Astrocyte (in vitro differentiated cells and primary cell): ENCODE data around the gene CHEK1.

ENCODE experiments used
- EZH2 ChIP-seq: IDR thresholded peaks from 2 replicates; pipeline ENCODE4 v1.6.1; 2012; ENCODE audit warnings: mild to moderate bottlenecking, low read length, inconsistent platforms; ENCODE audit not compliant: insufficient read depth
- TF ChIP-seq, protein P1 (sequence below): IDR thresholded peaks from 2 replicates; pipeline ENCODE4 v1.5.1; 2011; ENCODE audit warnings: low read depth, mild to moderate bottlenecking, inconsistent platforms, low read length, moderate library complexity; ENCODE audit not compliant: insufficient read depth

DNA sequence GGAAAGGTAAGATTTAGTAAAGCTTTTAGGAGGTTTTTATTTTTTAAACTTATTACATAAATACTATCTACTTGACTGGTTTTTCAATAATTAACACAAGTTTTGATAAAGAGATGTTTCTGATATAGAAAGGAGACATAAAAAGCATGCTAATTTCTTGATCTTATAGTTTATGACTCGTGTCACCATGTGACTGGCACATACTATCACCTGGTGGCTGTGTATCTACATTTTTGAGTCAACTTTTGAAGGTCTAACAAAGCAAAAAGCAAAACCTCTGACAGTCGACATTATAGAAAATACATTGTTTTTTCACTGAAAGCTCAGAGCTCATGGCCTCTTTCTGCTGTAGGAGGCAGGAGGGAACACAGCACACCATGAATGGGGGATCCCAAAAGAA, 54.9 kb downstream of the CHEK1 start:
- TF ChIP-seq, protein P1, sequence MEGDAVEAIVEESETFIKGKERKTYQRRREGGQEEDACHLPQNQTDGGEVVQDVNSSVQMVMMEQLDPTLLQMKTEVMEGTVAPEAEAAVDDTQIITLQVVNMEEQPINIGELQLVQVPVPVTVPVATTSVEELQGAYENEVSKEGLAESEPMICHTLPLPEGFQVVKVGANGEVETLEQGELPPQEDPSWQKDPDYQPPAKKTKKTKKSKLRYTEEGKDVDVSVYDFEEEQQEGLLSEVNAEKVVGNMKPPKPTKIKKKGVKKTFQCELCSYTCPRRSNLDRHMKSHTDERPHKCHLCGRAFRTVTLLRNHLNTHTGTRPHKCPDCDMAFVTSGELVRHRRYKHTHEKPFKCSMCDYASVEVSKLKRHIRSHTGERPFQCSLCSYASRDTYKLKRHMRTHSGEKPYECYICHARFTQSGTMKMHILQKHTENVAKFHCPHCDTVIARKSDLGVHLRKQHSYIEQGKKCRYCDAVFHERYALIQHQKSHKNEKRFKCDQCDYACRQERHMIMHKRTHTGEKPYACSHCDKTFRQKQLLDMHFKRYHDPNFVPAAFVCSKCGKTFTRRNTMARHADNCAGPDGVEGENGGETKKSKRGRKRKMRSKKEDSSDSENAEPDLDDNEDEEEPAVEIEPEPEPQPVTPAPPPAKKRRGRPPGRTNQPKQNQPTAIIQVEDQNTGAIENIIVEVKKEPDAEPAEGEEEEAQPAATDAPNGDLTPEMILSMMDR, result no peak
- TF ChIP-seq EZH2, result no peak
